ENCODE data around the gene C17orf113. TPM values are rescaled to one million over a fixed set of nuclear protein-coding genes. Genes with fewer than 3 reads are reported as not detected.

C17orf113 gene
- total and polyA plus RNA-seq, 2 of the 13 experiments (the other 11 are each of a cell fraction or from before 2014, with no cell fraction given): 0.87 to 1.1 TPM

- TF ChIP-seq ZBTB49 (CRISPR knock-in tag; IDR thresholded peaks at IDR 0.05; ENCODE audit: borderline replicate concordance): no peak
- TF ChIP-seq ZNF670 (CRISPR knock-in tag; IDR thresholded peaks at IDR 0.05; ENCODE audit: borderline replicate concordance): no peak
- TF ChIP-seq ZNF713 (CRISPR knock-in tag; IDR thresholded peaks at IDR 0.05): no peak
- 0 out of 2 replicates have a peak, but pooled peaks have one; percentile 32 for TF ChIP-seq ZNF567 (CRISPR knock-in tag; IDR thresholded peaks at IDR 0.05; ENCODE audit: borderline replicate concordance)
- peak; percentile 13; the same call in 1 of the 2 replicates for TF ChIP-seq PITX1 (CRISPR knock-in tag; IDR thresholded peaks at IDR 0.05)
- TF ChIP-seq ZNF761 (CRISPR knock-in tag; conservative IDR thresholded peaks at IDR 0.05): no peak
- TF ChIP-seq NONO (IDR thresholded peaks at IDR 0.05): no peak
- 0 out of 2 replicates have a peak, but pooled peaks have one; percentile 11 for TF ChIP-seq NONO (CRISPR knock-in tag; conservative IDR thresholded peaks at IDR 0.05)
- 0 out of 2 replicates have a peak, but pooled peaks have one; percentile 36 for TF ChIP-seq KAT7 (CRISPR knock-in tag; IDR thresholded peaks at IDR 0.05; ENCODE audit: borderline replicate concordance)
- TF ChIP-seq MXD4 (CRISPR knock-in tag; IDR thresholded peaks at IDR 0.05): no peak
- TF ChIP-seq ZNF484 (CRISPR knock-in tag; IDR thresholded peaks at IDR 0.05; ENCODE audit: borderline replicate concordance, low read depth): no peak
- TF ChIP-seq ZBTB40 (IDR thresholded peaks at IDR 0.05): no peak
- no peak for TF ChIP-seq ZBTB40 (CRISPR knock-in tag; IDR thresholded peaks at IDR 0.05)
- TF ChIP-seq MYC (CRISPR knock-in tag; IDR thresholded peaks at IDR 0.05; ENCODE audit: borderline replicate concordance): no peak
- 0 out of 2 replicates have a peak, but pooled peaks have one; percentile 12 for TF ChIP-seq ZSCAN21 (CRISPR knock-in tag; IDR thresholded peaks at IDR 0.05; ENCODE audit: borderline replicate concordance)
- TF ChIP-seq TBX3 (IDR thresholded peaks at IDR 0.05; ENCODE audit: borderline replicate concordance): no peak
- no peak for TF ChIP-seq FOXA1 (IDR thresholded peaks at IDR 0.05)
- no peak for TF ChIP-seq FOXA1 (CRISPR knock-in tag; IDR thresholded peaks at IDR 0.05)
- no peak for TF ChIP-seq FOXC1 (CRISPR knock-in tag; IDR thresholded peaks at IDR 0.05; ENCODE audit: borderline replicate concordance)
Observed at GRCh38 chr17:42049834-42050392, 488 bp downstream of the C17orf113 start (continued).

Data from HepG2 (cell line).